Naive B cell (primary cell): ENCODE measurements around the gene INPP5D. TPM values are rescaled to one million over a fixed set of nuclear protein-coding genes. Genes with fewer than 3 reads are reported as not detected.

Source experiments
- ATAC-seq, 2 donors: fragments of 150-1000 bp; cut with Tn5 transposase; 2 replicates each; pipeline ENCODE4 v1.10.0; 2021; ENCODE audit warnings: low read depth in 2 of 2, mild to moderate bottlenecking in 2 of 2, moderate library complexity in 2 of 2
- DNase-seq: peaks from one replicate; pipeline ENCODE4 v3.0.0; 2022
- H3K27ac Mint-ChIP-seq, 6 donors: one replicate each; pipeline ENCODE4 v1.8.0; 2020 to 2022; ENCODE audit warnings: mild to moderate bottlenecking in 6 of 6, mixed read lengths in 6 of 6, moderate library complexity in 5 of 6, inconsistent platforms in 2 of 6
- H3K27me3 Mint-ChIP-seq, 3 donors: one replicate each; pipeline ENCODE4 v1.8.0; 2021 to 2022; ENCODE audit warnings: mixed read lengths in 3 of 3, mild to moderate bottlenecking in 1 of 3
- H3K36me3 Mint-ChIP-seq, 2 donors: one replicate each; pipeline ENCODE4 v1.8.0; 2020 to 2022; ENCODE audit warnings: mixed read lengths in 2 of 2, inconsistent platforms in 1 of 2, mild to moderate bottlenecking in 1 of 2
- H3K4me1 Mint-ChIP-seq, 3 donors: one replicate each; pipeline ENCODE4 v1.8.0; 2020 to 2022; ENCODE audit warnings: mixed read lengths in 3 of 3, inconsistent platforms in 1 of 3, mild to moderate bottlenecking in 1 of 3, moderate library complexity in 1 of 3
- H3K4me3 Mint-ChIP-seq, 8 donors: one replicate each; pipeline ENCODE4 v1.8.0; 2020 to 2022; ENCODE audit warnings: mild to moderate bottlenecking in 8 of 8, mixed read lengths in 8 of 8, moderate library complexity in 8 of 8, inconsistent platforms in 2 of 8
- H3K9me3 Mint-ChIP-seq, 7 donors: one replicate each; pipeline ENCODE4 v1.8.0; 2020 to 2022; ENCODE audit warnings: mixed read lengths in 7 of 7, mild to moderate bottlenecking in 5 of 7, inconsistent platforms in 2 of 7, moderate library complexity in 1 of 7
- polyA plus RNA-seq, 6 donors: library from polyadenylated mRNA; unstranded; fragments of 300-500 nt; fragmentation: Illumina TruSeq; gene quantifications; one replicate each; pipeline ENCODE4 v1.2.3, GENCODE V29; 2021; ENCODE audit warnings: low read depth in 6 of 6

The INPP5D gene
- polyA plus RNA-seq, 6 donors from 2014 or later, result 56.8 to 230 (median 102) TPM

DNA sequence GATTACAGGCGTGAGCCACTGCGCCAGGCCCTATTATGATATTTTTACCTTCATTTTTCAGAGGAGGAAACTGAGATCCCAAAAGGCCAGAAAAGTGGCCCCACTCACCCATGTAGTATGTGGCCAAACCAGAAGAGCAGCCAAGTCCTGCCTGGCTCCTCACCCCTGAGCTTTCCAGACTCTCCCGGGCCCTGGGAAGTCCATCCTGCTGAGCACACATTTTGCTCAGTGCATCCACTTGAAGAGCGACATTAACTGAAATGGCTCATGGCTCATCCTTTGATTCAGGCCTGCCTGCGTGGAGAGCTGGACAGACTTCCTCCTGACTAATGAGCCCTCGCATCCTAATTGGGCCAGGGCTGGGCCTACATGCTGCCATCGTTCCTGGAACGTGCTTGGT is 37.6 kb upstream of the INPP5D start:
- DNase-seq, result no peak
- Mint-ChIP-seq H3K4me1 (no peaks in the 10 kb centered on the region), H3K4me3 (no peak overlapping the region), H3K36me3 (no peaks in the 10 kb centered on the region), H3K9me3 (peaks cover 0 to 6% (median under 1%) of the 10 kb centered on the region in 7 donors), H3K27me3 (no peaks in the 10 kb centered on the region), H3K27ac (peak overlapping the region in 1 of 6 donors; percentile 47)
- ATAC-seq, result no peak

DNA sequence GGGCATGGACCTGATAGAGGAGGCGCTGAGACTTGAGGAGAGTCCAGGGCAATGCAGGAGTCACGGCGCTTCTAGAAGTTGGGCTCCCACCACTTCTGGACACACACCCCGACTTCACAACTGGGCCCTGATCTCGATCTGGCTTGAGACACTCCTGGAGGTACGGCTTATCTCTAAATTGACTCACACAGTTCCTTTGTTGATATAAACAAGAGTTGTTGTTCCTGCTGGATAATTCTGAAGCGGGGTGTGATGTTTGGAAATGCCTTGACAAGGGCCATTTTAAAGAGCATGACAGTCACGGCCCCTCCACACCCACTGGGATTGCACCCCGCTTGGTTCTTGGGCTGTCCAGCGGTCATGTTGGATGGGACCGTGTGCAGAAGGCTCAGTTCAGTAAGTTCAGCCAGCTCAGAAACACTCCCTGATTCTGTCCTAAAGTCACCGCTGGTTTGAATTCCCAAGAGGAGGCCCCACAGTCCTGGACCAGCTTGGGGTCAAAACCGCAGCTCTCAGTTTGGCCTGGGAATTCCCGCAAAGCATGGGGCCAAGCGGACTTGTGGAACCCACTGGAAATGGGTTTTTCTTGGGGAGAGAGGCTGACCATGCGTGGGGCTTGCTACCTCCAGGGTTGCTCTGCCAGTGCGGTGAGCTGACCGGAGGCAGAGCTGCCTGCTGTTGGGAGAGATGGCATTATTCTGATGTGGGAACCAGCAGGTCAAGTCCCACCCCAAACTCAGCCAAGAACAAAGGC is 37.0 kb upstream of the INPP5D start:
- no peak for ATAC-seq
- no peak for DNase-seq
- peaks cover 0 to 3% (median 0%) of the 10 kb centered on the region in 7 donors for H3K9me3 Mint-ChIP-seq
- H3K27ac Mint-ChIP-seq, result no peak overlapping the region
- H3K27me3 Mint-ChIP-seq, result no peaks in the 10 kb centered on the region
- no peak overlapping the region for H3K4me3 Mint-ChIP-seq
- no peaks in the 10 kb centered on the region for H3K4me1 Mint-ChIP-seq
- no peaks in the 10 kb centered on the region for H3K36me3 Mint-ChIP-seq

DNA sequence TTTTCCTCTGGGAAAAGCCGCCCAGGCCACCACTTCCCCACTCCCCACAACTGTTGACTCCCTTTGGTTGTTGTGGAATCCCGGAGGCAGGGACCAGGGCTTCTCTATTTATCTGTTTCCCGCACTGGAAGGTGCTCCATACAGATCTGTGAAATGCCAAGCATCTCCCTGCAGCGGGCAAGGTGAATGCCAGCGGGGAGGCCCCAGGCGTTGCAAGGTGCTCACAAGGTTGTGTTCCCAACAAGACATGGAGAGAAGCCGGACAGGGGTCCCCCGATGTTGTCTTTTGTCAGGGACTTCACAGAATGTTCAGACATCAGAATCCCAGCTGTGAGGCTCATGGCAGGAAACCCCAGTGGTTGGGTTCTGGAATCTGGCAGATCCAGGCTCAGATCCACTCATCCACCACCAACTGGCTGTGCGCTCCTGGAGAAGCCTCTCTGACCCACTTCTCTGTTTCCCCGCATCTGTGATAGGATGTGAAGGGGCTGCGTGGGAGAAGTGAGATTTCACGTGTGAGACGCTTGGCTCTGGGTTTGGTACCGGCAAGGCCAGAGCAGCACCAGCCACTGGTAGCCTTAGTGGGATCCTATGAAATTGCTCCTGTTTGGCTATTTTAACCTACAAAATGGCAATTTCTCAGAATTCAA is 36.3 kb upstream of the INPP5D start:
- ATAC-seq, result no peak
- Mint-ChIP-seq H3K27ac (no peak overlapping the region), H3K36me3 (no peaks in the 10 kb centered on the region), H3K9me3 (peaks cover 0 to 1% (median 0%) of the 10 kb centered on the region in 7 donors), H3K4me3 (no peak overlapping the region), H3K4me1 (peaks cover 0 to 2% (median 0%) of the 10 kb centered on the region in 3 donors), H3K27me3 (no peaks in the 10 kb centered on the region)
- no peak for DNase-seq

DNA sequence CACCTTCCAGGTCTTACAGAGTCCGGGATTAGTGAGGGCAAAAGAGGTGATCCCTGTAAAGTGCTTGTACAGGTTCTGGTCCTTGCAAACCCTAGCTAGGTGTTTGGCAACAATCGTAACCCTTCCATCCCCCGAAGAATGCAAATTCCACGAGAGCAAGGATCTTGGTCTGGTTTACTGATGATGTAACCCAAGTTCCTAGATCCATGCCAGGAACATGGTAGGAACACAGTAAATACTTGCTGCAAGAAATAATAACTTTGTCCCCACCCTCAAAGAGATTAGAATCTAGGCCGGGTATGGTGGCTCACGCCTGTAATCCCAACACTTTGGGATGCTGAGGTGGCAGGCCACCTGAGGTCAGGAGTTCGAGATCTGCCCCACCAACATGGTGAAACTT is 34.4 kb upstream of the INPP5D start:
- Mint-ChIP-seq H3K36me3 (no peaks in the 10 kb centered on the region), H3K4me3 (no peak overlapping the region), H3K27me3 (no peaks in the 10 kb centered on the region), H3K4me1 (peaks cover 0 to 4% (median 4%) of the 10 kb centered on the region in 3 donors), H3K9me3 (no peaks in the 10 kb centered on the region), H3K27ac (peak overlapping the region in 1 of 6 donors; percentile 33)
- DNase-seq (no peak), ATAC-seq (no peak)

DNA sequence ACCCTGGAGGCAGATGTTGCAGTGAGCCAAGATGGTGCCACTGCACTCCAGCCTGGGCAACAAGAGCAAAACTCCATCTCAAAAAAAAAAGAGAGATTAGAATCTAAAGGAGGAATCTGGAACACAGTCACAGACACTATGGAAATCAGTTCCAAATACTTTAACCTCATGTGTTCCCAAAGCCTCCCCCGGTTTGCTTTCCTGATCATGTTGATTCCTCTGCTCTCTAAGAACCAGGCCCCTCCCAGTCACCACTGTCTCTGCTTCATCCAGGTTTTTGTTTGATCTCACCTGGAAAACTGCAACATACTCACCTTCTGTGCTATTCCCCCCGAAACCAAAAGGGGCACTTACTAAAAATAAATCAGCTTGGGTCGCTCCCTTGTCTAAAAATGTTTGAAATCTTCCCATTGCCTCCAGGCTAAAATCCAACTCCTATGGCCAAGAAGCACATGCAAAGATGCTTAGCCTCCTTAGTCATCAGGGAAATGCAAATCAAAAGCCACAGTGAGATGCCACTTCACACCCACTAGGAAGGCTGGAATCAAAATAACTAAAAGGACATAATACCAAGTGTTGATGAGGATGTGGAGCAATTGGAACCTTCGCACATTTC is 33.8 kb upstream of the INPP5D start:
- peaks cover 0 to 4% (median 4%) of the 10 kb centered on the region in 3 donors for H3K4me1 Mint-ChIP-seq
- DNase-seq, result no peak
- peak overlapping the region in 1 of 6 donors; percentile 56 for H3K27ac Mint-ChIP-seq
- ATAC-seq, result no peak
- no peaks in the 10 kb centered on the region for H3K27me3 Mint-ChIP-seq
- H3K9me3 Mint-ChIP-seq, result no peaks in the 10 kb centered on the region
- no peaks in the 10 kb centered on the region for H3K36me3 Mint-ChIP-seq
- no peak overlapping the region for H3K4me3 Mint-ChIP-seq

DNA sequence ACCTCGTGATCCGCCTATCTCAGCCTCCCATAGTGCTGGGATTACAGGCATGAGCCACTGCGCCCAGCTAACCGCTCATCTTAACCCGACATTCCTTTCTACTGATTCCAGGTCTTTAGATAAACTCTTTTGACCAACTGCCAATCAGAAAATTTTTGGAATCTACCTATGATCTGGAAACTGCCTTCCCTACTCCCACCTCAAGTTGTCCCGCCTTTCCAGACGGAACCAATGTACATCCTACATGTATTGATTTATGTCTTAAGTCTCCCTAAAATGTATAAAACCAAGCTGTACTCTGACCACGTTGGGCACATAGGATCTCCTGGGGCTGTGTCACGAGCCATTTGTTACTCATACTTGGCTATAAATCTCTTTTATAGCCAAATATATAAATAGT is 30.8 kb upstream of the INPP5D start:
- Mint-ChIP-seq H3K36me3 (no peaks in the 10 kb centered on the region), H3K4me3 (peak overlapping the region in 1 of 8 donors; percentile 14), H3K9me3 (no peaks in the 10 kb centered on the region), H3K27me3 (no peaks in the 10 kb centered on the region), H3K27ac (peak overlapping the region in 1 of 6 donors; percentile 49), H3K4me1 (peaks cover 0 to 4% (median 4%) of the 10 kb centered on the region in 3 donors)
- ATAC-seq, result no peak
- no peak for DNase-seq

DNA sequence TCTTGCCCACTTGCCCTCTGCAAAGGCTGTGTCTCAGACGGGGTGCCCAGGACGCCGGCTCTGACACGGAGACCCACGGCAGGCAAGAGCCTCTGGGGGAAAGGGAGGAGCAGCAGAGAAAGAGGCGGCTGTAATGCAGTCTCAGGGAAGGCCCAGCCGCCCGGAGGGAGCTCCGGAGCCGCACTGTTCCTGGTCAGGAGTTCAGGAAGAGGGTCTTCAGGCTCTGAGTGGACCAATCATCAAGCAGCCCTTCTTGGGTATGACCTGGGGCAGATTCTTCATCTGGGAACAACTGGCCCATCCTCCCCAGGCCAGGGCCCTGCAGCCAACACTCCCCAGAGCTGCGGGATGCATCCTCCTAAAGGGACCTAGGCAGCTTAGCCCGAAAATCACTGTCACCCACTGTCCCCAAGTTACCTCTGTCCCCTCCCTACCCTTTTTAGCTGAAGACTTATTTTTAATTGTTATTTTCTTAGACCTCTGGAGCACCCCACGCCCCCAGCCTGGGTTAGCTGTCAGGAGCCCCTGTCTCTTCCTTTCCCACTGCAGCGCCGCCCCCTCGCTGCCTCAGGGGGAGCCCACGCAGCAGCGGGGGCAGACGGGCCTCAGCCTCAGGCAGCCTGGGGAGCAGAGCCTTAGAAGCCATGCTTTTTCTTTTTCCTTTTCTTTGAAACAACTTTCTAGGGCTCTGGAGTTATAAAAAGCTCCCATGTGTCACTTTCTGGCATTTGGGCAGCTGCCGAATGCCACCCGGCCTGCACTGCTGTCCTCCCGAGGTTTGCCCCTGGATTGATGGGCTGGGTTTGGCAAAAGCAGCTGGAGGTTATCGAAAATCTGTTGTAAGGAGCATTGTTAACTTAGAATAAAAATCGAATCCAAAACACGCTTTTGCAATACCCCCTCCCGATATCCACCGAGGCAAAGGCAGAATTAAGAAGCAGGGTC is 28.3 kb upstream of the INPP5D start:
- Mint-ChIP-seq H3K36me3 (no peaks in the 10 kb centered on the region), H3K4me1 (peaks cover 0 to 4% (median 4%) of the 10 kb centered on the region in 3 donors), H3K27ac (no peak overlapping the region), H3K4me3 (no peak overlapping the region), H3K27me3 (no peaks in the 10 kb centered on the region), H3K9me3 (no peaks in the 10 kb centered on the region)
- no peak for DNase-seq
- no peak for ATAC-seq

DNA sequence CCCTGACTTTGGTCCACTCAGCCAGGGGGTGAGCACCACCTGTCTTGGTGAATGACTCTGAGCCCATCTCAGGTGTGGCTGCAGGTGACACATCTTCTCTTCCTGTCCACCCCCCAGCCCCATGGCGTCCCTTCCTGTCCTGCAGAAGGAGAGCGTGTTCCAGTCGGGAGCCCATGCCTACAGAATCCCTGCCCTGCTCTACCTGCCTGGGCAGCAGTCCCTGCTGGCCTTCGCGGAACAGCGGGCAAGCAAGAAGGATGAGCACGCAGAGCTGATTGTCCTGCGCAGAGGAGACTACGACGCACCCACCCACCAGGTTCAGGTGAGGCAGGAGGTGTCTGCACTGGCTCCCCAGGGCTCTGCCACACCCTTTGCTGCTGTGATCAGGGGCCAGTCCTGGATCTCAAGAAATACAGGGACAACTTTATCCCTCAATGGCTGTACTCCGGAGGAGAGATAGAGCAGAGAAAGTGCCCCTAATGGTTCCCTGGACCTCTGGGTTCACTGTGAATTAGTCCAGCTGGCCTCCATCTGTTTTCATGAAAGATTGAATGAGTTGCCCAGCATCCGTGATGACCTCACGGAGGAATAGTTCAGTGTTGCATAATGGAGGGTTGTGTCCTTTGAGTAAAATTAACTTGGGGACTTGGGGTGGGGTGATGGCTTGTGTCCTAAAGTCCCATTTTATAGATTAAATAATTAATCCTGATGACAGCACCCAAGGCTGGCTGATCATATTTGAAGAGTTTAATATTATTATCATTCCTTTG is 27.4 kb upstream of the INPP5D start, which contains the start of gene NEU2:
Gene NEU2 (plus strand): TSS at position 122 of the 770 bp plus-strand sequence. CDS start 0 bp downstream, at position 122.
- Mint-ChIP-seq H3K27ac (no peak within 1 kb of the TSS), H3K27me3 (no peaks in the 10 kb centered on the region), H3K9me3 (no peaks in the 10 kb centered on the region), H3K36me3 (no peaks in the 10 kb centered on the region), H3K4me3 (no peak within 1 kb of the TSS), H3K4me1 (peaks cover 0 to 4% (median 4%) of the 10 kb centered on the region in 3 donors)
- no peak for DNase-seq
- no peak for ATAC-seq

DNA sequence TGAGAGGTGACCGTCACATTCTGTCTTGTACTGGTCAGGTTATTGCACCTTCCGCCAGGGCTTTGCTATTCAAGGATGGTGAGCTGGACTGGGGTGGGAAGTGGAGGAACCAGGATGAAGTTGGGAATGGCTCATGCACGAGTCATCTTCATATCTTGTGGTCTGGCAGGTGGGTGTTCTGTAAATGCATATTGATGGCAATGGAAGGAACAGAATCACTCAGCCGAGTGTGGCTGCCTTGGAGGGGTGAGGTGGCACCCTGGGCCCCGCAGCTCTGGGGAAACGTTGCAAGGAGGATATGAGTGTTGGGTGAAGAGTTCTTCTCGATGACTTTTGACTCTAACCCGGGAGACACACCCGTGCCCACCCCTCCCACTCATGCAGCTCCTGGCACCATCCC is 26.5 kb upstream of the INPP5D start:
- Mint-ChIP-seq H3K27ac (no peak overlapping the region), H3K4me3 (no peak overlapping the region), H3K27me3 (no peaks in the 10 kb centered on the region), H3K4me1 (peaks cover 0 to 4% (median 4%) of the 10 kb centered on the region in 3 donors), H3K36me3 (no peaks in the 10 kb centered on the region), H3K9me3 (no peaks in the 10 kb centered on the region)
- DNase-seq (no peak), ATAC-seq (no peak)

DNA sequence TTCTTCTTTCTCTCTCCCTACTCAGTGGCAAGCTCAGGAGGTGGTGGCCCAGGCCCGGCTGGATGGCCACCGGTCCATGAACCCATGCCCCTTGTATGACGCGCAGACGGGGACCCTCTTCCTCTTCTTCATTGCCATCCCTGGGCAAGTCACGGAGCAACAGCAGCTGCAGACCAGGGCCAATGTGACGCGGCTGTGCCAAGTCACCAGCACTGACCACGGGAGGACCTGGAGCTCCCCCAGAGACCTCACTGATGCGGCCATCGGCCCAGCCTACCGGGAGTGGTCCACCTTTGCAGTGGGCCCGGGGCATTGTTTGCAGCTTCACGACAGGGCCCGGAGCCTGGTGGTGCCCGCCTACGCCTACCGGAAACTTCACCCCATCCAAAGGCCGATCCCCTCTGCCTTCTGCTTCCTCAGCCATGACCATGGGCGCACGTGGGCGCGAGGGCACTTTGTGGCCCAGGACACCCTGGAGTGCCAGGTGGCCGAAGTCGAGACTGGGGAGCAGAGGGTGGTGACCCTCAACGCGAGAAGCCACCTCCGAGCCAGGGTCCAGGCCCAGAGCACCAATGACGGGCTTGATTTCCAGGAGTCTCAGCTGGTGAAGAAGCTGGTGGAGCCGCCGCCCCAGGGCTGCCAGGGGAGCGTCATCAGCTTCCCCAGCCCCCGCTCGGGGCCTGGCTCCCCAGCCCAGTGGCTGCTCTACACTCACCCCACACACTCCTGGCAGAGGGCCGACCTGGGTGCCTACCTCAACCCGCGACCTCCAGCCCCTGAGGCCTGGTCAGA is 25.9 kb upstream of the INPP5D start:
- H3K27me3 Mint-ChIP-seq, result no peaks in the 10 kb centered on the region
- ATAC-seq (no peak), DNase-seq (no peak)
- no peak overlapping the region for H3K27ac Mint-ChIP-seq
- H3K9me3 Mint-ChIP-seq, result no peaks in the 10 kb centered on the region
- H3K36me3 Mint-ChIP-seq, result no peaks in the 10 kb centered on the region
- peak overlapping the region in 1 of 8 donors; percentile 29 for H3K4me3 Mint-ChIP-seq
- peaks cover 0 to 3% (median 0%) of the 10 kb centered on the region in 3 donors for H3K4me1 Mint-ChIP-seq

DNA sequence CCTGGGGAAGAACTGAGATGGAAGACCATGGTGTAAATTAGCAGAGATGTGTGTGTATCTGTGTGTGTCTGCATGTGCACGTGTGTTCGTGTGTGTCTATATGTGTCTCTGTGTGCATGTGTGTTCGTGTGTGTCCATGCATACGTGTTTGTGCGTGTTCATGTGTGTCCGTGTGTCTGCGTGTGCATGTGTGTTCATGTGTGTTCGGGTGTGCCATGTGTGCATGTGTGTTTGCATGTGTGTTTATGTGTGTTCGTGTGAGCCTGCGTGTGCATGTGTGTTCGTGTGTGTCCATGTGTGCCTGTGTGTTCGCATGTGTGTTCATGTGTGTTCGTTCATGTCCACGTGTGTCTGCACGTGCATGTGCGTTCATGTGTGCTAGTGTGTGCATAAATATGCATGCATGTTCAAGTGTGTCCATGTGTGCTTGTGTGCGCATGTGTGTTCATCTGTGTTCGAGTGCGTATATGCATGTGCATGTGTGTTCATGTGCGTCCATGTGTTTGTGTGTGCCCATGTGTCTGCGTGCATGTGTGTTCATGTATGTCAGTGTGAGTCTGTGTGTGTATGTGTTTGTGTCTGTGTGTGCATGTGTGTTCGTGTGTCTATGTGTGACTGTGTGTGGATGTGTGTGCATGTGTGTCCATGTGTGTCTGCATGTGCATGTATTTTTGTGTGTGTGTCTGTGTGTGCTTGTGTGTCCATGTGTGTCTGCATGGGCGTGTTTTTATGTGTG is 24.5 kb upstream of the INPP5D start:
- no peak for ATAC-seq
- Mint-ChIP-seq H3K36me3 (no peaks in the 10 kb centered on the region), H3K4me3 (no peak overlapping the region)

More for the DNA sequence above, 24.5 kb upstream of the INPP5D start:
- no peak for DNase-seq
- Mint-ChIP-seq H3K27me3 (peaks cover 0 to 7% (median 0%) of the 10 kb centered on the region in 3 donors), H3K27ac (no peak overlapping the region), H3K9me3 (no peaks in the 10 kb centered on the region), H3K4me1 (no peaks in the 10 kb centered on the region)
